Measurements from ENCODE around the gene PDCD1.
"Not testable (repeated sequence)": the region's sequence is repeated elsewhere in the genome, so short reads cannot be mapped to it uniquely, and the experiment has no call there.

Gene PDCD1

DNA sequence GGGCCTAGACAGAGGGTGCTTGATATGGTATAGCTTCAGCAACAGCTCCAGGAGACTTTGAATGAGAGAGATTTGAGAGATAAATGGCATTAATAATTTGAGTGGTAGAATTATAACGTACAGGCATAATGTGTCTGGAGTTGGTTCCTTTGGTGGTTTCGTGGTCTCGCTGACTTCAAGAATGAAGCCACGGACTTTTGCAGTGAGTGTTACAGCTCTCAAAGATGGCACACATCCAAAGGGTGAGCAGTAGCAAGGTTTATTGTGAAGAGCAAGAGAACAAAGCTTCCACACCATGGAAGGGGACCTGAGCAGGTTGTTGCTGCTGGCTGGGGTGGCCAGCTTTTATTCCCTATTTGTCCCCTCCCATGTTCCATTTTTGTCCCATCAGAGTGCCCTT, 23.1 kb downstream of the PDCD1 start:
- in situ Hi-C loops (cut with MboI; ENCODE audit: low sequenced_read_pairs) = no loop called here

DNA sequence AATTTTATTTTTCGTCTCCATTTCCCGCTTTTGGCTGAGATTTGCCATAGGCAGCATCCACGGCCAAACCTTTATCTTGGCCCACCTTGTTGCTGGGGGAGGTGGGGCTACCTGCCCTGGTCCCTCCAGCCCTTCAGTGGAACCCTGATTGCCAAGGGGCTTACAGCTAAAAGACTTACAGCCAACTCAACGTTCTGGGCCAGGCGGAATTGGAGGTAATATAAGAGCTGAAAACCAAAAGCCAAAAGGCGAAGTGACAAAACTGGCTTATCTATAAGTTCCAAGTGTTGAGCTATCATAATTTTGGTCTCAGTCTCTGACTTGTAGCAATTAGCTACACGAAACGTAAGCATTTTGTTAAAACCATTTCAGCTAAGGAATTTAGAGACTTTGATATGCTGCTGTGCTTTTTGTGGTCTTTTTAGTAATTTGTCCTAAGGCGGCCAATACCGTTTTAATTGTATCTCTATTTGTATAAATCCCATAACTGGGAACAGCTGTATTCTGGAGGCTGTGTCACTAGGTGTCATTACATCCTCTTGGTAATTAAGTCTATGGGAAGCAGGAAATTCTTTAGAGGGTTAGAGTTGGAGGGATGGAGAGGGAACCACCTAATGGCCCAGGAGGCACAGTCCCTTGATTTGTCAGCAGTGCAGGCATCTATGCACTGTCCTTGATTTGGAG, 24.0 kb downstream of the PDCD1 start:
- in situ Hi-C loops (cut with MboI; ENCODE audit: low sequenced_read_pairs) = no loop called here

DNA sequence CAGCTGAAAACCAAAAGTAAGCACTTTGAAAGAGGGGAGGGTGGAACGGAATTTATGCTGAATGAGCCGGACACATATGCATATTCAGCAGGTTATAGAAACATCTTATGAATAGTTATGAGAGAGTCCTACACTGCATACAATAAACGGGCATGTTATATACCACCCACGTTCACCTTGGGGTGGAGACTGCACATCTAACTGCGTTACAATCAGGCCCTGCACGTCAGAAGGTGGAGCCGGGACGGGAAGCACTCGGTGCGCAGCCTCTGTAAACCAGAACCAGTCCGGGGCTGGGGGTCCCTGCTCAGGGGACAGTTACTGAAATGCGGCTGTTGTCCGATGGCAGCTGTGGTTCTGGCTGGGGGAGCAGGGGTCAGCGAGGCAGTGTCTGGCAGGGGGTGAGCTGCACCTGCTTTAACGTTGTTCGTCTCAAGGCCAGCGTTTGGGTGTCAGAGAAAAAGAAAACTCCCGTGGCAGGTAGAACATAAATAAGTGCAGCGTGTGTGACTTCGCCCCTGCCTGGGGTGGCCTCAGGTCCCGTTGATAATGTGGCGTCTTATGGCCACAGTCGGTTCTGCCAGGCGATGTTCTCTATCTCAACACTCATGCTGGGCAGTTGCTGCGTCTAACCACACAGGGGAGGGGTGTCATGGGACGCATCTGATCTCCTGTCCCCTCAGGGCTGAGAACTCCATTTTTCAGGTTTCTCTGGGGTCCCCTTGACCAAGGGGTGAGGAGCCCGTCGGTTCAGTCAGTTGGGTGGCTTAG, 24.8 kb downstream of the PDCD1 start:
- in situ Hi-C loops (cut with MboI; ENCODE audit: low sequenced_read_pairs) = not testable (repeated sequence)

DNA sequence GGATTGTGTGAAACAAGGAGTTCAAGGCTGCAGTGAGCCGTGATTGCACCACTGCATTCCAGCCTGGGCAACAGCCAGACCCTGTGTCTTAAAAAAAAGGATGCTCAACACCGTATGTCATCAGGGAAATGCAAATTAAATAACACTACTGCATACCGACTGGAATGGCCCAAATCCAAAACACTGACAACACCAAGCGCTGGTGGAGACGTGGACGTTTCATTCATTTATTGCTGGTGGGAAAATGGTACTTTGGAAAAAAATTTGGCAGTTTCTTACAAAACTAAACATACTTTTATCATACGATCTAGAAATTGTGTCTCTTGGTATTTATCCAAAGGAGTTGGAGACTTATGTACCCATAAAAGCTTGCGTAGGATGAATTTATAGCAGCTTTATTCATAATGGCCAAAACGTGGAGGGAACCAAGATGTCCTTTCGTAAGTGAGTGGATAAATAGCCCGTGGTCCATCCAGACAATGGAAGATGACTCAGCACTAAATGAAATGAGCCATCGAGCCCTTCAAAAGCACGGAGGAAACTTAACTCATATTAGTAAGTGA, 25.5 kb downstream of the PDCD1 start:
- in situ Hi-C loops (cut with MboI; ENCODE audit: low sequenced_read_pairs) = no loop called here

DNA sequence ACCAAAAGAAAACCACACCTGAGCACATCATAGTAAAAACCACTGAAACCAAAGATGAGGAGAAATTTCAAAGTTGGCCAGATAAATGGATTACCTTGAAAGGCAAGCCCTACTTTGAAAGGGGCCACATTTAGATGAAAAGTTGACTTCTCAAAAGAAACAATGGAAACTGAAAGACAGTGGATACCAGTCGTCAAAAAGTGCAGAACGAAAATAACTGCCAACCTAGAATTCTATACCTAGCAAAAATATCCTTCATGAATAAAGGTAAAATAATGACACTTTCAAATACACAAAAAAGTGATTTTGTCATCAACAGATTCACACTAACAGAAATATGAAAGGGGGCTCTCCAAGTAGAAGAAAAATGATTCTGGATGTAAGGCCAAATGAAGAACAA, 31.3 kb downstream of the PDCD1 start:
- in situ Hi-C loops (cut with MboI; ENCODE audit: low sequenced_read_pairs) = no loop called here

DNA sequence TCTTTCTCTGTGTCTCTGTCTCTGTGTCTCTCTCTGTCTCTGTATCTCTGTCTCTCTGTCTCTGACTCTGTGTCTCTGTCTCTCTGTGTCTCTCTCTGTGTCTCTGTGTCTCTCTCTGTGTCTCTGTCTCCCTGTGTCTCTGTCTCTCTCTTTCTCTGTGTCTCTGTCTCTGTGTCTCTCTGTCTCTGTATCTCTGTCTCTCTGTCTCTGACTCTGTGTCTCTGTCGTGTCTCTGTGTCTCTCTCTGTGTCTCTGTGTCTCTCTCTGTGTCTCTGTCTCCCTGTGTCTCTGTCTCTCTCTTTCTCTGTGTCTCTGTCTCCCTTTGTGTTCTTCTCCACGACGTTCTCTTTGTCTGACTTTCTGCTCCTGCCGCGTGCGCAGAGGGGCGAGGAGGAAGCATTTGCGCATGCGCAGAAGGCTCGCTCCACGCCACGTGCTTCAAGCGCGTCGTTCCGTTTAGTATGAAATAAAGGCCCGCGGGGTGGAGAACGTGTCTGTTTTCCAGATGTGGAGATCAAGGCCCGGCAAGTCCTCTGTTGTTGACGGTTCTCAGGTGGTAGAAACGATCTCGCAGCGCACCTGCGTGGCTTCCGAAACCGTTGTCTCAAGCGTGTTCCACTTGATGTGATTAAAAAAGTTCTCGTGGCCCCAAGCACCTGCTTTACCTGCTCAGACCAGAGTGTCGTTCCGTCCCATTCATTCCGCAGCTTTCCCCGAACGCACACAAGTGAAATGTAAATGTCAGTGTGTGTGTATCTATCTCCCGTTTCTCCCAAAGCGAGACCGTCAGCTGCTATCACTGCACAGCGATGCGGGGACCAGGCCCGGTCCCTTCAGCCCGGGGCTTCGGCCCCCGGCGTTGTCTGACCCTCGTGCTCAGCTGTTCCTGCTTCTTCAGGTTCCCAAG, 34.9 kb downstream of the PDCD1 start:
- in situ Hi-C loops (cut with MboI; ENCODE audit: low sequenced_read_pairs) = not testable (repeated sequence)

DNA sequence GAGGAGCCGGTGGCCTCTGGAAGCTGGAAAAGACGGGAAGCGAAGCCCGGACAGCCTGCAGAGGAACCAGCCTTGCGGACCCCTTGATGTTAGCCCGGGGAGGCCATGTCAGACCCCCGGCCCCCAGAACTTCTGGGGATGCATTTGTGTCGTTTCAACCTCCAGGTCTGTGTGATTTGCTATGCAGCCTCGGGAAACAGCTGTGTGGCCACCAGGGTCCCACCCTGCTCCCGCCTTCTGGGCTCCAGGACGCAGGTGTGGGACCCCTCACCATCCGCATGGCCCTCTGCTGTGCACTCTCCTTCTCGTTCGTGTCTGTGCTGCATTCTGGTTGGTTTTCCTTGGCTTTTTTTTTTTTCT, 36.5 kb downstream of the PDCD1 start:
- in situ Hi-C loops (cut with MboI; ENCODE audit: low sequenced_read_pairs) = no loop called here

DNA sequence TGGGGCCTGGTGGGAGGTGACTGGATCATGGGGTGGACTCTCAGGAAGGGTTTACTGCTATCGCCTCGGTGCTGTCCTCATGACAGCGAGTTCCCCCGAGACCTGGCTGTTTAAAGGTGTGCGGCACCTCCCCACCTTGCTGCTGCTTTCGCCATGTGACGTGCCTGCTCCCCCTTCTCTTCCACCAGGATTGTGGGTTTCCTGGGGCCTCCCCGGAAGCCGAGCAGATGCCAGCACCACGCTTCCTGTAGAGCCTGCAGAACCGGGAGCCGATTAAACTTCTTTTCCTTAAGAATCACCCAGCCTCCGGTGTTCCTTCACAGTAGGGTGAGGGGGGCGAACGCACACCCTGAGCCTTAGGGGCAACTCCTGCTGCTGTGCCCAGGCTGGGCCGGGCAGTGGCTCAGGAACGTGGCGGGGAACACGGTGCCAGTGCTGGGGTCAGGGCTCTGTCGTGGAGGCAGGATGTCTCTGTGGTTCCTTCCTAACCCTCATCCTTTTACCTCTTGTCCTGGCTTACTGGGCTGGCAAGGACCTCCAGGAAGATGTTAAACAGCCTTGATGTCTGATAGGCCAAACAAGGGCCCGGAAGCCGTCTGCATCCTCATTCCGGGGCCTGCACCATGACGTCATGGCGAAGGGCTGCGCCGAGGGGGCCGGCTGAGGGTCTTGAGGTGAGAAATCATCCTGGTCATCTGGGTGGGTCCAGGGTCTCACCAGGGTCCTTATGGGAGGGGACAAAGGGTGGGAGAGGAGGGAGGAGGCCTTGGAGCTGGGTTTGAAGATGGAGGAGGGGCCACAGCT, 37.0 kb downstream of the PDCD1 start:
- in situ Hi-C loops (cut with MboI; ENCODE audit: low sequenced_read_pairs) = no loop called here

DNA sequence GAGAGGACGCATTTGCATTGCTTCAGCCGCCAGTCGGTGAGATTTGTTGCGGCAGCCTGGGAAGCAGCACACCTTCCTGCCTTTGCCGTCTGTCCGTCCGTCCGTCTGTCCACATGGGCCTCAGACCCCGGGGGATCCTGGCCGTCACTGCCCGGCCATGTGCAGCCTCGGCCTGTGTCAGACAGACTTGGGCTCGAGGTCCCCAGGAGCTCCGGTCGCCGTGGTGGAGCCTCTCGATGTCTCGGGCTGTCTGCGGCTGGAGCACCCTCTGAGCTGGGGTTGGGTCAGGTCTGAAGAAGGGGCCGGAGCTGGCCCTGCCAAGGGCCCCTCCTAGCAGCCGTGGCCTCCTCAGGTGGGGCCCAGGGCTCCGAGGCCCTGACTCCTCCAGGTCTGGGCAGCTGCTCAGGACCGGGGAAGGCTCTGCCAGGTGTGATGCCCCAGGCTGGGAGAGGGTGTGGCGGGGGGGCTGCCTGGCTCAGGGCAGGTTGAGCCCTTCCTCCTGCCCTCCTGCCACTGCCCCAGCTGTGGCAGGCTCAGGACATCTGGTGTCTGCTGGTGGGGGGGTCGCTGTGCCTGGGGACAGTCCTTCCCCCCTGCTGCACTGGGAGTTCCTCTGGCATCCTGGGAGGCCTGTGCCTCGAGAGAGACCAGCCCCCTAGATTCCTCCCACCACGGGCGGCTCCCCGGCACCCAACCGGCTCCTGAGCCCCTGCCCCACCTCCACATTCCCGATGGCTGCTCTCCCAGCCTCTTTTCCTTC, 37.9 kb downstream of the PDCD1 start:
- in situ Hi-C loops (cut with MboI; ENCODE audit: low sequenced_read_pairs) = no loop called here

DNA sequence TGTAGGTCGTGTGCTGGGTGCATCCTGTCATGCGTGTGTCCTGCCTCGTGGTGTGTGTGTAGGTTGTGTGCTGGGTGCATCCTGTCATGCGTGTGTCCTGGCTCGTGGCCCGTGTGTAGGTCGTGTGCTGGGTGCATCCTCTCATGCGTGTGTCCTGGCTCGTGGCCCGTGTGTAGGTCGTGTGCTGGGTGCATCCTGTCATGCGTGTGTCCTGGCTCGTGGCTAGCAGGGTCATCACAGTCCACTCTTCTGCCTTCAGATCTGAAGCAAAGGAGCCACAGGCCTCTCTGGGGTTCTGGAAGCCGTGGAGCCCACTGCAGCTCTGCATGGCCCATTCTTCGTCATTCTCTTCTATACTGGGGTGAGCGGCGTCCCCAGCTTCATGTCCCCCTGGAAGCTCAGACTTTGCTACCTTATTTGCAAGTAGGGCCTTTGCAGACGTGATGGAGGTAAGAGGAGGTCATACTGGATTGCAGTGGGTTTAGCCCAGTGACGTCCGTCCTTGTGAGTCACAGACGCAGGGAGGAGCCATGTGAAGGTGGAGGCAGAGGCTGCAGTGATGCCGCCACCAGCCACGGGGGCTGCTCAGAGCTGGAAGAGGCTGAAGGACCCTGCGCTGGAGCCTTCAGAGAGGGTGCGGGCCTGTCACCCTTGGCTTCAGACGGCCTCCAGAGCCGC, 38.6 kb downstream of the PDCD1 start:
- in situ Hi-C loops (cut with MboI; ENCODE audit: low sequenced_read_pairs) = not testable (repeated sequence)

DNA sequence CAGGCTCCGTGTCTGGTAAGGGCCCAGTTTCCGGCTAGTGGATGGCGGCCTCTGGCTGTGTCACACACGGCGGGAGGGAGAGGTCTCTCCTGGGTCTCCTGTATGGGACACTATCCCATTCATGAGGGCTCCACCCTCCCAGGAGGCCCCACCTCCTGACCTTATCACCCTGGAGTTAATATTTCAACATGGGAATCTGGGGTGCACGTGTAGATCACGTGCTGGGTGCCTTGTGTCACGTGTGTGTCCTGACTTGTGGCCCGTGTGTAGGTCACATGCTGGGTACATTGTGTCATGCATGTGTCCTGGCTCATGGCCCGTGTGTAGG, 39.8 kb downstream of the PDCD1 start:
- in situ Hi-C loops (cut with MboI; ENCODE audit: low sequenced_read_pairs) = no loop called here

DNA sequence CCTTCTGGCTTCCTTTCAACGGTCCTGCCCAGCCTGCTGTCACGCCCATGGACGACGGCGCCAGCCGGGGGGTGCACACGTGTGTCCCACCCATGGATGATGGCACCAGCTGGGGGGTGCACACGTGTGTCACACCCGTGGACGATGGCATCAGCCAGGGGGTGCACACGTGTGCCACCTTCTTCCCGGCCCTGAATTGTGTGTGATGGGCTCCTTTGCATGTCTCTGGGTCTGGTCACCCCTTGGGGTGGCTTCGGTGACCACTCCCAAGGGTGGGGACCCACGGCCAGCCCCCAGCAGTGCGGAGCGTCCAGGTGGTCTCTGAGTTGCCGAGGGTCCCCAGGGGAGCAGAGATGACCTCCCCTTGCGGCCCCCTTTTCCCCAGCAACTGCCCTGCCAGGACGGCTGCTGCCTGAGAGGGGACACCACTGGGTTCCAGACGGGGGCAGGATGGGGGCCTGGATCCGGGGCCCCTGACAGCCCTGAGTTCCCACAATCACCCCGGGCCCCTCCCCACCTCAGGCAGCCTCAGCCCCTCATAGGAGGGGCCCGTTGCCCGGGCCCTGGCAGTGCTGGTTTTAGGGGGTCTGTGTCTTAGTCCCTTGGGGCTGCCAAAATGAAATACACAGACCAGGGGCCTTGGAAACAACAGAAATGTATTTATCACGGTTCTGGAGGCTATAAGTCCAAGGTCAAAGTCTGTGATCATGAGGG, 40.3 kb downstream of the PDCD1 start:
- in situ Hi-C loops (cut with MboI; ENCODE audit: low sequenced_read_pairs) = no loop called here

DNA sequence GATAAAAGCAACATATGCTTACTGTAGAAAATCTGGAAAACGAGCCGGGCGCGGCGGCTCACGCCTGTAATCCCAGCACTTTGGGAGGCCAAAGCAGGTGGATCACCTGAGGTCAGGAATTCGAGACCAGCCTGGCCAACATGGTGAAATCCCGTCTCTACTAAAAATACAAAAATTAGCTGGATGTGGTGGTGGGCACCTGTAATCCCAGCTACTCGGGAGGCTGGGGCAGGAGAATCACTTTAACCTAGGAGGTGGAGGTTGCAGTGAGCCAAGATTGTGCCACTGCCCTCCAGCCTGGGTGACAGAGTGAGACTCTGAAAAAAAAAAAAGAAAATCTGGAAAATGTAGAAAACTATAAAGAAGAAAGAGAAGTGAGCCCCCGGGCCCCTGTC, 40.9 kb downstream of the PDCD1 start:
- in situ Hi-C loops (cut with MboI; ENCODE audit: low sequenced_read_pairs) = not testable (repeated sequence)

DNA sequence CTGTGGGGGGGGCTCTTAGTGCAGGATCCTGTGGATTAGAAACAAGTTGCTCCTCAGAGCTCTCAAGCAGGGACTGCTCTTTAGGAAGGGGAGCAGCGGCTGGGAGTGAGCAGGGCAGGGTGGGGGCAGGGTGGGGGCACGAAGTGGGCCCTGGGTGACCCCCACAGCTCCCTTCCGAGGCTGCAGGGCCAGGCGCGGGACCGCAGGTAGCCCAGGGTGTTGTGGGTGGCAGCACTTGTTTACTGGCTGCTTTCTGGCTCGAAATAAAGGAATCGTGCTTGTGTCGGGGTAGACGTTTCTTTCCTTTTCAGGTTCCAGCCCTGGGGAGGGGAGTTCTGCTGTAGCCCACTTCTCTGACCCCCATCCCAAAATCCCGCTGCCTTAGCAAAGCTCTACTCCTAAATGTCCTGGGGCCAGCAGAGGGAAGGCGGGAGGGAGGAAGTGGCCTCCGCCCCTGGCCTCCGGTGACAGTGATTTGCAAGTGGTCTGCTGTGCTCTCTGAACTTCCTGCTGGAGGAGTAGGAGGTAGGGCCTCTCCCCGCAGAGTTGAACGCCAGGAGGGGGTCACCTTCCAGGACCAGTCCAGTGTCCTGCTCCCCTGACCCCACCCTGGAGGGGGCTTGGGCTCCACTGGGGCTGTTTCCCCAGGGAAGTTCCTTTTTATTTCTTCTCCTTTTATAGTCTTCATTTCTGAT, 41.4 kb downstream of the PDCD1 start:
- in situ Hi-C loops (cut with MboI; ENCODE audit: low sequenced_read_pairs) = no loop called here

DNA sequence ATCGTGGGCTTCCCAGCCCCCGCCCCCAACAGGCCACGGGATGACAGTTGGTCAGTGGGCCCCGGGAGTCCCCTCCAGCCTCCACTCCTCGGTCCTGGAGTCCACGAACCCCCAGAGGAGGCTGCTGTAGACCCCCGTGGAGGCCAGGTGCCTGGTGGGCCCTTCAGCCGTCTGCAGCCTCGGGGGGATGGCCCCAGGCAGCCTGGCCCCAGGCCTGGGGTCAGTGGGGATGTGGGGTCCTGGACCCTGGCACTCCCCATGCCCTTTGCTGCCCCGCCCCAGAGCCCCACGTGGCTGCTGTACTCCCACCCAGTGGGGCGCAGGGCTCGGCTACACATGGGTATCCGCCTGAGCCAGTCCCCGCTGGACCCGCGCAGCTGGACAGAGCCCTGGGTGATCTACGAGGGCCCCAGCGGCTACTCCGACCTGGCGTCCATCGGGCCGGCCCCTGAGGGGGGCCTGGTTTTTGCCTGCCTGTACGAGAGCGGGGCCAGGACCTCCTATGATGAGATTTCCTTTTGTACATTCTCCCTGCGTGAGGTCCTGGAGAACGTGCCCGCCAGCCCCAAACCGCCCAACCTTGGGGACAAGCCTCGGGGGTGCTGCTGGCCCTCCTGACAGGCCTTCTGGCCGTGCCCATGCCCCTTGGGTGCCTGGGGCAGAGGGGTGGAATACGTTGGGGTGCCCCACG, 42.1 kb downstream of the PDCD1 start:
- in situ Hi-C loops (cut with MboI; ENCODE audit: low sequenced_read_pairs) = no loop called here

DNA sequence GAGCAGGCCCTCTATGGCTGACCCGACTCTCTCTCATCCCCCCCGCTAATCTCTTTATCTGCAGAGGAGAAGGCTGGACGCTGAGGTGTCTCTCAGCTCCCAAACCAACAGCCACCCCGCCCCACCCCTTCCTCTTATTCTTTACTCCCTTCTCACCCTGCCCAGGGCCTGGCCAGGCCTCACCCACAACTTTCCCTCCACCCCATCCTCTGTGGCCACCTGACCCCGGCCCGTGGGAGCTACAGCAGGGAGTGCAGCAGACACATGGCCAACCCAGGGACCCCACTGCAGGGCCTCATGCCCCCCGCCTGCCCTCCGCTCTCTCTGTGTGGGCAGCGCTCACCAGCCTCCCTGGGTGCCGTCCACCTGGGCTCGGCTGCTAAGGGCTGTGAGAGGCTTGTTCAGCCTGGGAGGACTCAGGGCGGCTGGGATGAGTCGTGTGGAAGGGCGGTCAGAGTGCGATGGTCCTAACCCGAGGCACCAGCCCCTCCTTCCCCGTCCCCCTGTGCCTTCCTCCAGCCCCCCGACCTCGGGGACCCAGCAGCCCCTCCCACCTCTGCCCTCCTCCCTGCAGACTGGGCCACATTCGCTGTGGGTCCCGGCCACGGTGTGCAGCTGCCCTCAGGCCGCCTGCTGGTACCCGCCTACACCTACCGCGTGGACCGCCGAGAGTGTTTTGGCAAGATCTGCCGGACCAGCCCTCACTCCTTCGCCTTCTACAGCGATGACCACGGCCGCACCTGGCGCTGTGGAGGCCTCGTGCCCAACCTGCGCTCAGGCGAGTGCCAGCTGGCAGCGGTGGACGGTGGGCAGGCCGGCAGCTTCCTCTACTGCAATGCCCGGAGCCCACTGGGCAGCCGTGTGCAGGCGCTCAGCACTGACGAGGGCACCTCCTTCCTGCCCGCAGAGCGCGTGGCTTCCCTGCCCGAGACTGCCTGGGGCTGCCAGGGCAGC, 42.9 kb downstream of the PDCD1 start:
- in situ Hi-C loops (cut with MboI; ENCODE audit: low sequenced_read_pairs) = no loop called here

Data from hTERT RPE-1 (cell line).